Right hindlimb (tissue), 1 donor: ENCODE results near the gene SUGP1.

Experiments used
- DNase-seq: peaks from one replicate; pipeline ENCODE4 v3.0.0-alpha.2; 2018

Gene SUGP1

GRCh38 chr19:19338082-19338481 lies 17.8 kb upstream of the SUGP1 start:
- no peak for DNase-seq

DNA sequence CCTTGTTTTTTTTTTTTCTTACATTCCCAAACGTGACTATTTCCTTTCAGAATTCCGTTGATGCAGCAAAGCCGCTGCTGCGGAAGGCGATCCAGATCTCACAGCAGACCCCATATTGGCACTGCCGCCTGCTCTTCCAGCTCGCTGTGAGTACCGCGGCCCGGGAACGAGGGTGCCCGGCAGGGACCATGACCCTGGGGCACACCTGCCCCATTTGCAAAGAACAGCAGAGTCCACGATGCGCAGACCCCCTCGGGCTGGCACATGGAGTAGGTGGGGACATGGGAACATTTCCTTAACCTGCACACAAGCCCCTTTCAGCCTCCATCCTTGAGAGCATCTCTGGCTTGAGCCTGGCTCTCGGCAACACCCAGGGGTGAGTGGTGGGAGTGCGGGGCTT lies 16.8 kb upstream of the SUGP1 start:
- DNase-seq = no peak

DNA sequence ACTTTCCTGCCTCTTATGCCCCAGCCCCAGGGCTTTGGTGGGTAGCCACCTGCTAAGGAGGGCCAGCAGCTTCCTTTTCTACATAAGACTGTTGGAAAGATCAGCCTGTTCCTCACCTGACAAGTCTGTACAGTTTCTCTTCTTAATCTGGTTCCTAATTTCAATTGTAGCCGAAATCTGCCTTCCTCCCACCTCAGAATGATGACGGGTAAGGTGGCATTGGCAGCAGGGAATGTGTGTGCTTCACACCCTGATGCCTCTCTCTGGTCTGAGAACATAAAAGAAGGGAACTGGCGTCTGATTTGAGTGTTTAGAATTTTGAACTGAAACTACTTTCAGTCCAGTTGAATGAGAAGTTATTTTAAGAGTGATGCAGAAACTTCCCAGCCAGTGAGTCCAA lies 16.3 kb upstream of the SUGP1 start:
- DNase-seq = no peak

DNA sequence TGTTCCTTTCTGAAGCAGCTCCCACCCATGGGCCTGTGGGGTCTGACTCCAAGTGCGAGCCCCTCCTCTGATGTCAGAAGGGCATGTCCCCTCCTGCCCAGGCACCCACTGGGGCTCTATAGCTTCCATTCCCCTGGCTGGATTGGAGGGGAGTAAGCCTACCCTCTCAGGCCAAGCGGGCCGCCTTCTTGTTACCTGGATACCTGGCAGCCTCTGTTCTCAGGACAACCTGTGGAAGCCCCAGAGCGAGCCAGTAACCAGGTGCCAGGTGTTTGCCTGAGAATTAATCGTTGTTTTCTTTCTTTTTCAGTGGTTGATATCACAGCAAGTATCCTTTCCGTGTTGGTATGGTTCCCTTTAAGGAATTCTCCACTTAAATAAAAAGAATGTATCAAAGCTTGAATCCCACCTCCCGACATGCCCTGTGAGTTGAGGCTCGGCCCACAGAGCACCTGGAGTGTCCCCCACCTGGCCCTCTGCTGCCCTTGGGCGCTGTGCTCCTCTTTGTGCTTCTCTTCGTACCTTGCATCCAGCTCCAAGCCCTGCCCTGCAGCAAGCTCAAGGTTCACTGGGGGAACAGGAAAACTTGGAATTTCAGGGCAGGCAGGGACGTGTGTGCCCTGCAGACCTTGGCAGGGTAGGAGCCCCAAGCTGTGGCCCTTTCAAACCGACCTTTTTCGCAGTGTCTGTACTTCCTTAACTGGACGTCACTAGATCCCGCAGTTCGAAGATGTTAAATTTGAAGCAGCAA lies 15.3 kb upstream of the SUGP1 start:
- no peak for DNase-seq

GRCh38 chr19:19334989-19335344 lies 14.7 kb upstream of the SUGP1 start:
- DNase-seq = peak; percentile 7

DNA sequence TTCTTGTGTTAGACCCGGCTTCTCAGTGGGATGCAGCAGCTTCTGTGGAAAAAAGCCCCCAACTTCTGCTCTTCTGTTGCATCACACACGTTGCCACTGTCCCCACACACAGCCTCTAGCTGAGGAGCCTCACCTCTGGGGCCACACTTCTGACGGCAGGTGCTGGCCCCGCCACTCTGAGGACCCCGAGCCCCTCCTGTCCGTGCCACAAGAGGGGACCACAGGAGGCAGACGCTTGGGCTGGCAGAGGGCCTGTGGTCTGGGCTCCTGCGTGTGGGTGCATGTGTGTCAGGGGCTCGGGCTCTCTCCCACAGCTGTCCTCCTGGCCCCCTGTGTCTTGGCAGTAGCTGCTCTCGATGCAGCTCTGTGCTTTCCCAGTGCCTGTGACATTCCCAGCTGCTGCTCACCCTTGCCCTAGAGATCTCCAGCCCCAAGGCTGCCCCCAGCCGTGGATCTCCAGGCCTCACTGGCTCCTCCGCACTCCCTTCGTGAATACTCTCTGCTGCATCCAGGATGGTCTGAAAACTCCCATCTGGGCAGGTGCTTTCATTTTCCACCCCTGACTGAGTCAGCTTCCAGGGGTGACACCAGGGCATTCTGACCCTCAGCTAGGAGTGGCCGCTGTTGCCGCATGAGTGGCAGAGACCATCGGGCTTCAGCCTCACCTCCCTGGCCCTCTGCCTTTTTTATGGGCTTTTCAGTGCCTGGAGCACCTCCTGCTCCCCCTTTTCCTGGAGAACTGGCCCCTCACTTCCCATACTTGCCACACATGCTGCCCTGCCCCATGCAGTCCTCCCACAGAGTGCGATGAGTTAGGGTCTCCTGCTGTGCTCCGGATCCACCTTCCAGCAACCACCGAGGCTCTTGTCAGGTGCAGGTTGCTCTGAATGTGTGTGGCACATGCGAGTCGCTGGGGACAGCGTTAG lies 14.0 kb upstream of the SUGP1 start:
- peak; percentile 40 for DNase-seq

DNA sequence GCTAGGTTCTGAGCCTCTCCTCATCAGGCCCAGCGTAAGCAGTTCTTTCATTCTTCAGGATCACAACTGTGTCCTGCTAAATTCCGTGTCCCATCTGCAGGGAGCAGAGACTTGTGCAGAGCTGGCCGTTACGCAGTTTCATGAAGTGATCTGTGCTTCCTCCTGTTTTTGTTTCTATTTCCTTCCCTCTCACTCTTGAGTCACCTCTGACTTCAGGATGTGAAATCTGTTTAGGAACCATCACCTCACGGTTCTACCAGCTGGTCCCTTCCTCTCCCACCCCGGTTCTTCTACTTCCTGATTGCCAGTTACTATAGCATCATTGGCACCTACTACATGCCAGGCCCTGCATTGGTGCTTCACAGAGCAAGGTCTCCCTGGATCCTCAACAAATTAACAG lies 8.8 kb upstream of the SUGP1 start:
- DNase-seq = no peak

- no peak for DNase-seq
Observed at GRCh38 chr19:19327672-19328071, 7.4 kb upstream of the SUGP1 start.

GRCh38 chr19:19324059-19324770 lies 3.9 kb upstream of the SUGP1 start:
- no peak for DNase-seq

GRCh38 chr19:19321141-19321577 lies 850 bp upstream of the SUGP1 start:
- DNase-seq = no peak

GRCh38 chr19:19319732-19320360 lies 463 bp downstream of the SUGP1 start:
- DNase-seq = no peak

DNA sequence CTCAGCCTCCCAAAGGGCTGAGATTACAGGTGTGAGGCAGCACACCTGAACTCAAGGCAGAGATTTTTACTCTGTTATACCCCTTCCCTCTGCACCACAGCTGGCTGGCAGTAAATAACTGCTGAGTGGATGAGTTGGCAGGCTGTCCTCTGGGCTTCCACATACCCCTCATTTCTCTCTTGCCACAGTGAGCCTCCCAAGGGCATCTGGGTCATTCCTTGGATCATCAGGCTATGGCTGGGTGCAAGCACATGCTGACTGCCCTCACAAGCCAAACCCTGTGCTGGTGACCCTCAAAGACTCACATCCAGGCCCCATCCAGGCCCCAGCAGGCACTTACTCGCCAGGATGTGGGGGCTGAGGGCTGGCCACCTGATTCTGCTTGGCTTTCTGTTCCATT lies 4.2 kb downstream of the SUGP1 start:
- no peak for DNase-seq

- no peak for DNase-seq
Observed at GRCh38 chr19:19315444-19315843, 4.9 kb downstream of the SUGP1 start.

GRCh38 chr19:19308373-19308772 lies 11.9 kb downstream of the SUGP1 start:
- no peak for DNase-seq

- DNase-seq = no peak
Observed at GRCh38 chr19:19306191-19306590, 14.1 kb downstream of the SUGP1 start.

- no peak for DNase-seq
Observed at GRCh38 chr19:19305696-19306095, 14.6 kb downstream of the SUGP1 start.

DNA sequence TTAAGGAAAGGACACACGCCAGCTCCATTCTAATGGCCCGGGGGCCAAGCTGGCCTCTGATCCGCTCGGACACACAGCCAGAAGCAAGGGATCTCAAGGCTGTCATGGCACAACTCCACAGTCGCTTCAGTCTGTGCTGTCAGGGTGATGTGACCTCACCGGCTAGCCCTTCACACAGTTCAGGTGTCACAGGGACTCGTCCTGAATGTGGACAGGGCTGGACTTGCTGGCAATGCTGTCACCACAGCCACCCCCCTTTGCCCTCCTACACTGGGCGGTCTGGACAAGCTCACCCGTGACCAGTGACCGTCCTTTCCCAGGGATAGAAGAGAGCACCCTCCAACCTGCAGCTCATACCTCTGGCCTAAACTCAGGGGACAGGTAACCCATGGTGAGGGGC lies 15.2 kb downstream of the SUGP1 start:
- no peak for DNase-seq

GRCh38 chr19:19304186-19304965 lies 15.9 kb downstream of the SUGP1 start:
- no peak for DNase-seq

DNA sequence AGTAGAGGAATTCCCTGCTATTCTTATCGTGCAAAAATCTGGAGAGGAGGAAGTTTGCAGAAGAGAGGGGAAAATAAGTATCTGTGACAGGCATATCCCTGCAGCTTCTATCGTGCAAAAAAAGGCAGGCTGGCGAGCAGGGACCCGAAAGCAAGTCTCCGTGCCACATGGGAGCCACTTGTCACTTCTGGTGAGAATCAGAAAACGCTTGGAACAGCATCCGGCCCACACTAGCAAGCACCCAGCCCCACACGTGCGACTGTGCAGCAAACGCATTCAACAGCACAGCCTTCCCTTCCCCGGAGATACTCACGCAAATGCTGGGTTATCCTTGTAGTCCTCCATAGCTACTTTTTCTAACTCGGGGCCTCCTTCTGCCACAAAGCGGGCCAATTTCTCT lies 16.9 kb downstream of the SUGP1 start:
- DNase-seq = no peak

- DNase-seq = no peak
Observed at GRCh38 chr19:19300613-19301012, 19.7 kb downstream of the SUGP1 start.

DNA sequence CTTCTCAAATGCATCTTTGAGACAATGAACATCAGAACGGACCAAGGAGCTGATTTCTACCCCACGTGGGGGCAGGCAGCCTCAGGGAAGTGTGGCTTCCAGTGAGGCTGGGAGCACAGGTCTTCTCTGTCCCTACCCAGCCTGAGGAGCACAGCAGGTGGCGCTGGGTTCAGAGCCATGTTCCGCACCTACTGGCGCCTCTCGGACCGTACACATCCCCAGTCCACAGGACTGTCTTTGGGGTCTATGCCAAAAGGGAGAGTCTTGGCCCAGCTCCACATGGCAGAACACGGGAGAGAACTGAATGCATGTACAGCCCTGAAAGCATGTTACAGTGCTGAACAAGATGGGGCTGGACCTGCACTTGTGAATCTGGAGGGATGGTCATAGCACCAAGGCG lies 22.6 kb downstream of the SUGP1 start:
- DNase-seq = no peak
